Measurements from ENCODE around the gene NR5A1.

The NR5A1 gene

GRCh38 chr9:124503713-124504529, 3.3 kb downstream of the NR5A1 start:
- no peak for TF ChIP-seq CTCF (IDR thresholded peaks at IDR 0.05; ENCODE audit: extremely low read depth, missing control alignments)
- DNase-seq (ENCODE audit: low spot score), result no peak

GRCh38 chr9:124502711-124503702, 4.2 kb downstream of the NR5A1 start:
- DNase-seq (ENCODE audit: low spot score), result no peak
- TF ChIP-seq CTCF (IDR thresholded peaks at IDR 0.05; ENCODE audit: extremely low read depth, missing control alignments), result no peak

- TF ChIP-seq CTCF (IDR thresholded peaks at IDR 0.05; ENCODE audit: extremely low read depth, missing control alignments), result no peak
- no peak for DNase-seq (ENCODE audit: low spot score)
These were observed 5.4 kb downstream of the NR5A1 start for GRCh38 chr9:124501771-124502320.

DNA sequence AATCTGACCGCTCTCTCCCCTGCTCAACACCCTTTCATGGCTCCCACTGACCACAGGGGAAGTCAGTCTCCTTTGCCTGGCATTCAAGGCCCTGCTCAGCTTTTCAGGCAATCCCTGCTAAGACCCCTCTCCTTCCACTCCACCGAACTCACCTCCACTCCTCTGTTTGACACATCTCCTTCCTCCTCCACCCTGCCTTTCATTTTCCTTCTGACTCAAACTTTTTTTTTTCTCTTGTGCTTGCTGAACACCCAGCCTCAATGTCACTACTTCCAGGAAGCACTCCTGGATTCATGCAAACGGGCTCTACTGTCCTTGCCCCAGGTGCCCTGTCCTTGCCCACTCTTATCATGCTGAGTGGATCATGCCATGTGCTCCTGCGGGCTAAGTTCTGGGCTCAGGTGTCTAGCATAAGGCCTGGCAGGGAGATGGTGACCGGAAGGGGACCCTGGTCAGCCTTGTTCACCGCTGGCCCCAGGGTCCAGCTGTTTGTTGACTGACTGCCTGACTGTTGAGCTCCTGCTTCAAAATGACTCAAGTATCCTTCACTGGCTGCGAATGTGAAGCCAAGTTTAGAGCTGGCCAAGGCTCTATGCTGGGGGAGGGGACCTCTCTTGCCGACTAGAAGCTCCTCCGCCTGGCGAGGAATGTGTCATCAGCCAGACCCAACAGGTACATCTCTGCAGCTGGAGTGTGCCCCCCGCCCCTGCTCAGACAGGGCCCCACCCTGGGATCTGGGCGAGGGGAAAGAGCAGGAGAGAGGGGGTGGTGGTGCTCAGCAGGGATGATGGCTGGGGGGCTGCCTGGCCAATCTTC, 6.2 kb downstream of the NR5A1 start:
- no peak for DNase-seq (ENCODE audit: low spot score)
- no peak for TF ChIP-seq CTCF (IDR thresholded peaks at IDR 0.05; ENCODE audit: extremely low read depth, missing control alignments)

DNA sequence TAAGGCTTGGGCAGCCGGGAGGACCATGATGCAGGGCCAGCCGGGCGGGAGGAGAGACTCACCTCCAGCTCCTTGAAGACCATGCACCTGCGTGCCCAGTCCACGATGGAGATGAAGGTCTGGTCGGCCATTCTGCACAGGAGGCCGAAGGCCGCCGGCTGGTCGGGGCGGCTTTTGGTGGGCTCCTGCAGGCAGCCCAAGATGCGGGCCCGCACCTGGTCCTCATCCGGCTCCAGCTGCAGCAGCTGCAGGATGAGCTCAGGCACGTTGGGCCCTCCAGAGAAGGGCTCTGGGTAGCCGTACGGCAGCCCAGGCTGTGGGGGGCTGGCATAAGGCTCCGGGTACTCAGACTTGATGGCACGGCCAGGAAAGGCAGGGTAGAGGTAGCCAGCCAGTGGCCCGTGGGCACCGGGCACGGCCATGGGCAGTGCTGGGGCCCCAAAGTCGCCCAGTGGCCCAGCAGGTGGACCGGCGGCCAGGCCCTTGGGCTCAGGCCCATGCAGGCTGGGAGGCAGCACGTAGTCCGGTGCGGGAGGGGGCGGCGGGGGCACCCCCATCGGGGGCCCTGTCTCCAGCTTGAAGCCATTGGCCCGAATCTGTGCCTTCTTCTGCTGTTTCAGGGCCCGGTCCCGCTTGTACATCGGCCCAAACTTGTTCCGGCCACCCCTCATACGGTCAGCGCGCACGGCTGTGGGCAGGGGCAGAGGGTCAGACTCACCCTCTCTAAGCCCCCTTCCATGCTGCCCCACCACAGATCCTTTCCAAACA, 7.0 kb downstream of the NR5A1 start:
- no peak for TF ChIP-seq CTCF (IDR thresholded peaks at IDR 0.05; ENCODE audit: extremely low read depth, missing control alignments)
- no peak for DNase-seq (ENCODE audit: low spot score)

GRCh38 chr9:124499216-124499615, 8.0 kb downstream of the NR5A1 start:
- DNase-seq (ENCODE audit: low spot score), result no peak
- no peak for TF ChIP-seq CTCF (IDR thresholded peaks at IDR 0.05; ENCODE audit: extremely low read depth, missing control alignments)

Data from GM20000 (cell line).